CD4-positive, alpha-beta memory T cell (primary cell): ENCODE results near the gene RTP1. TPM values are rescaled to one million over a fixed set of nuclear protein-coding genes. Genes with fewer than 3 reads are reported as not detected.
A peak's percentile ranks its signal among the peaks of the same experiment; 100 is the strongest.

Source experiments
- CTCF ChIA-PET: fragments of 350-600 bp; sonication (Branson Sonifier 250); formaldehyde crosslinking; loops from one replicate; lab custom pipeline; 2021; ENCODE audit warnings: inconsistent platforms; ENCODE audit not compliant: partially characterized antibody; lab: Charles Lee
- POLR2A ChIA-PET: fragments of 350-600 bp; sonication (Branson Sonifier 250); formaldehyde crosslinking; loops from one replicate; lab custom pipeline; 2021; ENCODE audit not compliant: partially characterized antibody; lab: Charles Lee
- DNase-seq, 5 donors: peaks; one replicate each; pipeline versions ENCODE4 v3.0.0 to v3.0.0-alpha.2; 2020 to 2022; ENCODE audit warnings: mixed read lengths in 1 of 5
- H3K27ac ChIP-seq: one replicate; pipeline ENCODE4 v1.7.0; 2013; ENCODE audit warnings: low read depth, low read length
- H3K27me3 ChIP-seq: 2 replicates; pipeline ENCODE4 v1.7.0; 2013; ENCODE audit warnings: mild to moderate bottlenecking, low read length, moderate library complexity; ENCODE audit not compliant: insufficient read depth
- H3K36me3 ChIP-seq: 2 replicates; pipeline ENCODE4 v1.7.0; 2013; ENCODE audit warnings: mild to moderate bottlenecking, low read length, moderate library complexity; ENCODE audit not compliant: insufficient read depth
- H3K4me1 ChIP-seq: 2 replicates; pipeline ENCODE4 v1.7.0; 2013; ENCODE audit warnings: mild to moderate bottlenecking, low read length, moderate library complexity; ENCODE audit not compliant: insufficient read depth
- H3K4me3 ChIP-seq, 2 donors: one replicate each; pipeline ENCODE4 v1.7.0; 2013; ENCODE audit warnings: low read length in 2 of 2, mild to moderate bottlenecking in 1 of 2
- H3K9me3 ChIP-seq, 2 donors: one replicate each; pipeline ENCODE4 v1.7.0; 2013; ENCODE audit warnings: low read length in 2 of 2, control low read depth in 1 of 2; ENCODE audit not compliant: control insufficient read depth in 1 of 2
- H3K27ac Mint-ChIP-seq, 7 donors: one replicate each; pipeline ENCODE4 v1.8.0; 2020 to 2021; ENCODE audit warnings: mixed read lengths in 7 of 7, mild to moderate bottlenecking in 6 of 7, inconsistent platforms in 3 of 7, moderate library complexity in 3 of 7
- H3K27me3 Mint-ChIP-seq, 2 donors: one replicate each; pipeline ENCODE4 v1.8.0; 2020 to 2021; ENCODE audit warnings: mixed read lengths in 2 of 2
- H3K36me3 Mint-ChIP-seq, 2 donors: one replicate each; pipeline ENCODE4 v1.8.0; 2020 to 2021; ENCODE audit warnings: mixed read lengths in 2 of 2, inconsistent platforms in 1 of 2, mild to moderate bottlenecking in 1 of 2
- H3K4me1 Mint-ChIP-seq, 4 donors: one replicate each; pipeline ENCODE4 v1.8.0; 2020 to 2021; ENCODE audit warnings: mixed read lengths in 4 of 4, mild to moderate bottlenecking in 1 of 4
- H3K4me3 Mint-ChIP-seq, 8 donors: one replicate each; pipeline ENCODE4 v1.8.0; 2020 to 2021; ENCODE audit warnings: mixed read lengths in 8 of 8, mild to moderate bottlenecking in 7 of 8, moderate library complexity in 6 of 8, inconsistent platforms in 3 of 8
- H3K9me3 Mint-ChIP-seq, 8 donors: one replicate each; pipeline ENCODE4 v1.8.0; 2020 to 2021; ENCODE audit warnings: mixed read lengths in 8 of 8, mild to moderate bottlenecking in 5 of 8, inconsistent platforms in 3 of 8, moderate library complexity in 1 of 8
- intact Hi-C: fragments of 100-400 bp; cut with micrococcal nuclease; formaldehyde crosslinking; loops from one replicate; pipeline ENCODE4 v1.15.1; 2023
- polyA plus RNA-seq, 2 donors: library from polyadenylated mRNA; unstranded; fragments of 300-500 nt; fragmentation: Illumina TruSeq; gene quantifications; one replicate each; pipeline ENCODE4 v1.2.3, GENCODE V29; 2021
- total RNA-seq, 2 experiments: library from RNA; stranded (reverse); gene quantifications; one replicate each; pipeline ENCODE4 v1.2.3, GENCODE V29; 2021

The RTP1 gene, protein sequence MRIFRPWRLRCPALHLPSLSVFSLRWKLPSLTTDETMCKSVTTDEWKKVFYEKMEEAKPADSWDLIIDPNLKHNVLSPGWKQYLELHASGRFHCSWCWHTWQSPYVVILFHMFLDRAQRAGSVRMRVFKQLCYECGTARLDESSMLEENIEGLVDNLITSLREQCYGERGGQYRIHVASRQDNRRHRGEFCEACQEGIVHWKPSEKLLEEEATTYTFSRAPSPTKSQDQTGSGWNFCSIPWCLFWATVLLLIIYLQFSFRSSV
- not detected for total RNA-seq
- not detected for polyA plus RNA-seq

DNA sequence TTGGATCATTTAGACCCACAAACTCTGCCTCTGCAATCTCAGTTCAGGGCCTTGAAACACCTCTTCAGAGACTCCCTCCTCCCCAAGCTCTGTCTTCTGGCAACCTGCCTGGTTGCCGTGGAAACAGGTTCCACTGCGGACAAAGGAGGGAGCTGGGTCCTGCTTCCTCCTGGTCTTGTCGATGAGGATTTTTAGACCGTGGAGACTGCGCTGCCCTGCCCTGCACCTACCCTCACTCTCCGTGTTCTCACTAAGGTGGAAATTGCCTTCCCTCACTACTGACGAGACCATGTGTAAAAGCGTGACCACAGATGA is at the start of gene RTP1:
Gene RTP1, plus strand, starts transcription at position 152 of the 315 bp plus-strand sequence. Its CDS starts 30 bp downstream, at position 182.
- Mint-ChIP-seq H3K9me3 (no peaks in the 10 kb centered on the region), H3K4me3 (no peak within 1 kb of the TSS), H3K27me3 (peaks cover 2 to 22% of the 10 kb centered on the region in 2 donors), H3K4me1 (no peaks in the 10 kb centered on the region), H3K27ac (no peak within 1 kb of the TSS), H3K36me3 (no peaks in the 10 kb centered on the region)
- ChIA-PET POLR2A (no interaction called here), CTCF (no interaction called here)
- no peaks in the 10 kb centered on the region for H3K36me3 ChIP-seq
- intact Hi-C loops, result no loop called here
- no peak for DNase-seq
- no peaks in the 10 kb centered on the region for H3K4me1 ChIP-seq
- H3K27me3 ChIP-seq, result no peaks in the 10 kb centered on the region
- no peak within 1 kb of the TSS for H3K4me3 ChIP-seq
- H3K9me3 ChIP-seq, result no peaks in the 10 kb centered on the region
- H3K27ac ChIP-seq, result no peak within 1 kb of the TSS

DNA sequence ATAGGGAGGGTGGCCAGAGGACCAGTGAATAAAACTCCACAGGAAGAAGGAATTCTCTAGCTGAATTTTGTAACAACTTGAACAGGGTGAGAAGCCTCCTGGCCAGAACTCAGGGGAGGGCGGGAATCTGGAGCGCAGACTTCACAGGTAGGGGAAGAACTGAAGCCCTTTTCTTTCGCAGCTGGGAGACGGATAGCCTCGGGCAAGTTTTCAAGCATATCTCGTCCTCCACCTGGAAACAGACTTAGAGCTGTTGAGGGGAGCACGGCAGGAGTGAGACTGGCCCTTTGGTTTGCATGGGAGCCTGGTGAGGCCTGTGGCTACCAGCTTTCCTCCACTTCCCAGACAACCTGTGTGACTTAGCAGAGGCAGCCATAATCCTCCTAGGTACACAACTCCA is 47.1 kb upstream of the RTP1 start:
- no peak overlapping the region for H3K27ac Mint-ChIP-seq
- H3K36me3 ChIP-seq, result no peaks in the 10 kb centered on the region
- peaks cover 0 to 15% (median 10%) of the 10 kb centered on the region in 8 donors for H3K9me3 Mint-ChIP-seq
- H3K4me1 Mint-ChIP-seq, result peaks cover 0 to 6% (median under 1%) of the 10 kb centered on the region in 4 donors
- H3K27ac ChIP-seq, result no peak overlapping the region
- H3K27me3 ChIP-seq, result no peaks in the 10 kb centered on the region
- CTCF ChIA-PET, result interaction anchor here (0.7 to 8.9 kb wide), 20 partner anchors 10 to 329 kb away, joined by 3 to 235 read pairs (median 6); partner anchors contain the start of gene RPL39L
- DNase-seq, result no peak
- intact Hi-C loops, result loop anchor here (1.0 to 2.0 kb wide), 5 partner anchors 11 to 301 kb away; partner anchors contain the start of gene RPL39L
- POLR2A ChIA-PET, result interaction anchor here (0.7 to 2.6 kb wide), 4 partner anchors 11 to 341 kb away, joined by 3 to 28 read pairs (median 10); partner anchors contain the start of gene RPL39L
- H3K4me1 ChIP-seq, result no peaks in the 10 kb centered on the region
- H3K27me3 Mint-ChIP-seq, result peaks cover 6 to 13% of the 10 kb centered on the region in 2 donors
- no peak overlapping the region for H3K4me3 ChIP-seq
- no peaks in the 10 kb centered on the region for H3K9me3 ChIP-seq
- no peak overlapping the region for H3K4me3 Mint-ChIP-seq
- peaks cover under 1 to 3% of the 10 kb centered on the region in 2 donors for H3K36me3 Mint-ChIP-seq

DNA sequence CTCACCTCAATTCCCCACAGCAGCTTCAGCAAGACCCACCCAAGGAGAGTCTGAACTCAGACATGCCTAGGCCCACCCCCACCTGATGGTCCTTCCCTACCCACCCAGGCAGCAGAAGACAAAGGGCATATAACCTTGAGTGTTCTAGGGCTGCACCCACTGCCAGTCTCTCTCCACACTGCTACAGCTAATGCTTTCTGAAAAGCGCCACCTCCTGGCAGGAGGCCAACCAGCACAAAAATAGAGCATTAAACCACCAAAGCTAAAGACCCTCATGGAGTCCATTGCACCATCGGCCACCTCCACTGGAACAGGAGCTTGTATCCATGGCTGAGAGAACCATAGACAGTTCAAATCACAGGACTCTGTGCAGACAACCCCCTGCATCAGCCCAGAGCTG is 46.7 kb upstream of the RTP1 start:
- Mint-ChIP-seq H3K4me1 (peaks cover 0 to 6% (median under 1%) of the 10 kb centered on the region in 4 donors), H3K27me3 (peaks cover 6 to 13% of the 10 kb centered on the region in 2 donors), H3K9me3 (peaks cover 0 to 12% (median 7%) of the 10 kb centered on the region in 8 donors), H3K36me3 (peaks cover 0 to 3% of the 10 kb centered on the region in 2 donors), H3K4me3 (no peak overlapping the region), H3K27ac (no peak overlapping the region)
- ChIA-PET POLR2A (interaction anchor here (0.7 to 2.6 kb wide), 6 partner anchors 11 to 342 kb away, joined by 3 to 28 read pairs (median 4); partner anchors contain the start of gene RPL39L), CTCF (interaction anchor here (1.0 to 8.9 kb wide), 22 partner anchors 9 to 329 kb away, joined by 3 to 235 read pairs (median 6); partner anchors contain the start of gene RPL39L)
- Histone ChIP-seq H3K4me3 (no peak overlapping the region), H3K27me3 (no peaks in the 10 kb centered on the region), H3K36me3 (no peaks in the 10 kb centered on the region), H3K4me1 (no peaks in the 10 kb centered on the region), H3K9me3 (no peaks in the 10 kb centered on the region), H3K27ac (no peak overlapping the region)
- DNase-seq, result peak; percentile 47 to 61 (median 55)
- intact Hi-C loops, result loop anchor here (1.0 to 2.0 kb wide), 5 partner anchors 11 to 301 kb away; partner anchors contain the start of gene RPL39L

DNA sequence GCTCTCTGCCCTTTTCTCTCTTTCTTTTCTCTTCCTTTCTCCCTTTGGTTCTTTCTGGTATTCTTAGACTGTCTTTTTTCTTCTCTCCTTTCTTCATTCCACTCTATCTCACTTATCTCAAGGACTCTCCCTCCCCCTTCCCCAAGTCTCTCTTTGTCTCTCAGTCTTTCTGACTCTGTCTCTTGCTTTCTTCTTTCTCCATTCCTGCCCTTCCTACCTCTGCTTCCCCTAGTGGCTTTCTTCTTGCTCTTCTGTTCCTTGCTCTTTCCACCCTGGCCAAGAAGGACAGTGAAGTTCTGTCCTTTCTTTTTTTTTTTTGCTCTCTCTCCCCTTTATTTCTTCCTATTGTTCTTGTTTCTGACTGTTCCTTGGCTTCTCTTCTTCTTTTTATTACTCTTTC is 35.7 kb upstream of the RTP1 start:
- no peaks in the 10 kb centered on the region for H3K36me3 Mint-ChIP-seq
- Histone ChIP-seq H3K36me3 (no peaks in the 10 kb centered on the region), H3K27me3 (no peaks in the 10 kb centered on the region), H3K27ac (no peak overlapping the region), H3K4me3 (no peak overlapping the region), H3K9me3 (no peaks in the 10 kb centered on the region), H3K4me1 (no peaks in the 10 kb centered on the region)
- no peak for DNase-seq
- H3K27ac Mint-ChIP-seq, result peak overlapping the region in 1 of 7 donors; percentile 34
- no peak overlapping the region for H3K4me3 Mint-ChIP-seq
- peaks cover 6 to 7% of the 10 kb centered on the region in 2 donors for H3K27me3 Mint-ChIP-seq
- H3K9me3 Mint-ChIP-seq, result peaks cover 0 to 14% (median 1%) of the 10 kb centered on the region in 8 donors
- POLR2A ChIA-PET, result no interaction called here
- CTCF ChIA-PET, result interaction anchor here (1.4 to 8.9 kb wide), 3 partner anchors 22 to 50 kb away, joined by 3 to 178 read pairs (median 15); partner anchors contain the start of gene RPL39L
- intact Hi-C loops, result no loop called here
- peaks cover 0 to 2% (median under 1%) of the 10 kb centered on the region in 4 donors for H3K4me1 Mint-ChIP-seq

DNA sequence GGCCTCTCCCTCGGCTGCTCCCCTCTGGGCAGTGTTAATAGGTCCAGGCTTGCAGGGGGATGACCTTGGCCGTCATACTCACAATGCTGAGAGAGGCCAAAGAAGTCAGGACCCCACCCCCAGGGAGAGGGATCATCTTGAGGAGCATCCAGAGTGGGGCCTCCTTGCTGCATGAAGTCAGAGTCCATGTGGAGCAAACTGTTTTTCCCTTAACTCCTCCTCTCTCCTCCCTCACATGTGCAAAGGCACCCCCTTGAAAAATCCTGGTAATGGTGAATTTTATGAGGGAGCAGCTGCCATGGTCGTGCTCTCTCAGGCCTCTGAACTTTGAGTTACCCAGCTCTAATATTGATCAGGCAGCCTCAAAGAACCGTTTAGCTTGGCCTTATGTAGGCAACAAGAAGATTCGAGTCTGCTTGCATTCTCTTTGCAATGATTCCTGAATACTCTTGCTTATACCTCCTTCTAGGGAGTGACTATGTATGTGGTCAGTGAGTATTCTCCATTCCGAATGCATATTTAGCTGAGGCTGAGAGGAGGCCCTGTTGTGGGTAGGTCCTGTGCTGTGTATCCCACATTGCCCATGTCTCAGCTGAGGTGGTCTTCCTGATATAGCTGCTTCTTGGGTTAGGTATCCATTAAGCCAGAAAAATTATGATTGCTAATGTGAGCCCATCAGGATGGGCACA is 34.9 kb upstream of the RTP1 start:
- Mint-ChIP-seq H3K27ac (no peak overlapping the region), H3K27me3 (peaks cover 6 to 7% of the 10 kb centered on the region in 2 donors), H3K4me3 (no peak overlapping the region), H3K4me1 (peaks cover 0 to 2% (median under 1%) of the 10 kb centered on the region in 4 donors), H3K36me3 (no peaks in the 10 kb centered on the region), H3K9me3 (peaks cover 0 to 14% (median 3%) of the 10 kb centered on the region in 8 donors)
- Histone ChIP-seq H3K27me3 (no peaks in the 10 kb centered on the region), H3K4me3 (no peak overlapping the region), H3K27ac (no peak overlapping the region), H3K36me3 (no peaks in the 10 kb centered on the region), H3K9me3 (no peaks in the 10 kb centered on the region), H3K4me1 (no peaks in the 10 kb centered on the region)
- intact Hi-C loops, result no loop called here
- CTCF ChIA-PET, result interaction anchor here (0.9 to 8.9 kb wide), 6 partner anchors 23 to 547 kb away, joined by 3 to 178 read pairs (median 18); partner anchors contain the start of gene RPL39L
- DNase-seq, result no peak
- POLR2A ChIA-PET, result interaction anchor here (1.2 to 1.3 kb wide), 2 partner anchors 48 to 231 kb away, joined by 3 to 5 read pairs; no protein-coding TSS in a partner anchor

DNA sequence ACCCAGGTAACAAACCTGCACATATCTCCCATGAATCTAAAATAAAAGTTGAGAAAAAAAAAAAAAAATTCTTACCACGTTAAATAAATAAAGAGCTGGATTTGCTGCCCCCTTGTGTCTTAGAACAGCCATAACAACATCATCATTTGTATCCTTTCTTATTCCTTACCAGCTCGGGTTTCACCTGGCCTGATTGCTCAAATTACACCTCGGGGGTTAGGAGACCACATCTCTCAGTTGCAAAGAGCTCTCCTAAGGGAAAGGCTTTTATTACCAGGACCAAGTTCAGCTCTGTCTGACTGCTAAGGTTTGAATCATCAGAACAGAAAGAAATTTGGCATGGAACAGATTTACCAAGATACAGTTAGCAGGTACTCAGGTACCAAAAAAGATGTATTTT is 32.1 kb upstream of the RTP1 start:
- Histone ChIP-seq H3K36me3 (no peaks in the 10 kb centered on the region), H3K9me3 (no peaks in the 10 kb centered on the region), H3K4me3 (no peak overlapping the region), H3K4me1 (peaks cover 4% of the 10 kb centered on the region), H3K27ac (no peak overlapping the region), H3K27me3 (no peaks in the 10 kb centered on the region)
- peak; percentile 66 to 73 (median 70) for DNase-seq
- intact Hi-C loops, result loop anchor here (1.0 to 5.0 kb wide), 6 partner anchors 14 to 548 kb away; partner anchors contain the start of genes RPL39L and ST6GAL1
- Mint-ChIP-seq H3K4me1 (peaks cover 0 to 10% (median 5%) of the 10 kb centered on the region in 4 donors), H3K9me3 (peaks cover 0 to 5% (median 0%) of the 10 kb centered on the region in 8 donors), H3K4me3 (no peak overlapping the region), H3K27me3 (peaks cover 6 to 7% of the 10 kb centered on the region in 2 donors), H3K36me3 (no peaks in the 10 kb centered on the region), H3K27ac (no peak overlapping the region)
- ChIA-PET CTCF (interaction anchor here (0.7 to 8.9 kb wide), 37 partner anchors 11 to 1180 kb away, joined by 3 to 178 read pairs (median 4); partner anchors contain the start of genes RPL39L and ST6GAL1), POLR2A (interaction anchor here (0.6 to 1.7 kb wide), 13 partner anchors 14 to 592 kb away, joined by 3 to 8 read pairs (median 3); partner anchors contain the start of genes EIF4A2 and RPL39L)
